HUES64 (cell line): ENCODE data around the gene ZFHX2.
A peak's percentile ranks its signal among the peaks of the same experiment; 100 is the strongest.

Source experiments
- H3K27ac ChIP-seq: 2 replicates; pipeline ENCODE4 v1.7.0; 2013; ENCODE audit warnings: low read depth, low read length, inconsistent platforms
- H3K27me3 ChIP-seq: 2 replicates; pipeline ENCODE4 v1.6.1; 2013; ENCODE audit warnings: mild to moderate bottlenecking, low read length; ENCODE audit not compliant: insufficient read depth
- H3K36me3 ChIP-seq: 2 replicates; pipeline ENCODE4 v1.6.1; 2013; ENCODE audit warnings: mild to moderate bottlenecking, low read length; ENCODE audit not compliant: insufficient read depth
- H3K4me1 ChIP-seq: 2 replicates; pipeline ENCODE4 v1.6.1; 2013; ENCODE audit warnings: mild to moderate bottlenecking, low read length, moderate library complexity; ENCODE audit not compliant: insufficient read depth
- H3K4me3 ChIP-seq: 2 replicates; pipeline ENCODE4 v1.5.1; 2013; ENCODE audit warnings: mild to moderate bottlenecking, low read length, moderate library complexity
- H3K9ac ChIP-seq: 2 replicates; pipeline ENCODE4 v1.6.1; 2013; ENCODE audit warnings: mild to moderate bottlenecking, low read depth, low read length
- H3K9me3 ChIP-seq: 2 replicates; pipeline ENCODE4 v1.6.1; 2013; ENCODE audit warnings: low read depth, low read length; ENCODE audit not compliant: insufficient read depth
- WGBS: fragments of 150-250, 120-280 bp; methylation state at CpG from one replicate; pipeline ENCODE4 v1.1.7; 2013; ENCODE audit warnings: missing lambda C conversion rate; 5-methylcytosine and 5-hydroxymethylcytosine counted together

ZFHX2 gene

GRCh38 chr14:23557946-23558345, 6.4 kb upstream of the ZFHX2 start:
- Histone ChIP-seq H3K36me3 (peaks cover 49% of the 10 kb centered on the region), H3K27me3 (no peaks in the 10 kb centered on the region), H3K9me3 (no peaks in the 10 kb centered on the region), H3K4me1 (peaks cover 9% of the 10 kb centered on the region), H3K9ac (no peak overlapping the region), H3K27ac (peak overlapping the region; percentile 82; the same call in 1 of the 2 replicates), H3K4me3 (no peak overlapping the region)
- WGBS: 100% methylated on average over 1 of the region's 1 CpG

- H3K4me3 ChIP-seq: no peak overlapping the region
- H3K9ac ChIP-seq: no peak overlapping the region
- H3K9me3 ChIP-seq: no peaks in the 10 kb centered on the region
- no peak overlapping the region for H3K27ac ChIP-seq
- H3K4me1 ChIP-seq: peaks cover 9% of the 10 kb centered on the region
- WGBS: 91% methylated on average over 2 of the region's 2 CpGs
- H3K36me3 ChIP-seq: peaks cover 46% of the 10 kb centered on the region
- H3K27me3 ChIP-seq: no peaks in the 10 kb centered on the region
Measured at GRCh38 chr14:23557521-23557920, 6.0 kb upstream of the ZFHX2 start.

GRCh38 chr14:23556700-23557440, 5.3 kb upstream of the ZFHX2 start:
- H3K27me3 ChIP-seq: no peaks in the 10 kb centered on the region
- peaks cover 11% of the 10 kb centered on the region for H3K4me1 ChIP-seq
- H3K9me3 ChIP-seq: no peaks in the 10 kb centered on the region
- H3K27ac ChIP-seq: no peak overlapping the region; the same call in 1 of the 2 replicates
- peak overlapping the region; percentile 92 for H3K9ac ChIP-seq
- peak overlapping the region; percentile 88 for H3K4me3 ChIP-seq
- peaks cover 40% of the 10 kb centered on the region for H3K36me3 ChIP-seq
- WGBS: 56% methylated on average over 17 of the region's 17 CpGs

- H3K36me3 ChIP-seq: peaks cover 32% of the 10 kb centered on the region
- H3K9me3 ChIP-seq: no peaks in the 10 kb centered on the region
- peaks cover 13% of the 10 kb centered on the region for H3K4me1 ChIP-seq
- H3K4me3 ChIP-seq: peak within 1 kb of the TSS; percentile 88
- H3K27ac ChIP-seq: peak within 1 kb of the TSS; percentile 88
- WGBS: 2% methylated on average over 54 of the region's 54 CpGs
- H3K27me3 ChIP-seq: no peaks in the 10 kb centered on the region
- peak within 1 kb of the TSS; percentile 92 for H3K9ac ChIP-seq
Measured at GRCh38 chr14:23555882-23556699, 4.5 kb upstream of the ZFHX2 start, which contains the start of gene THTPA. Gene THTPA (plus strand): TSS chr14:23556271. CDS start chr14:23556758, 487 bp downstream.

GRCh38 chr14:23555533-23555881, 3.9 kb upstream of the ZFHX2 start:
- peak overlapping the region; percentile 88 for H3K4me3 ChIP-seq
- H3K36me3 ChIP-seq: peaks cover 26% of the 10 kb centered on the region
- peak overlapping the region; percentile 92; the same call in 1 of the 2 replicates for H3K9ac ChIP-seq
- no peaks in the 10 kb centered on the region for H3K27me3 ChIP-seq
- no peaks in the 10 kb centered on the region for H3K9me3 ChIP-seq
- WGBS: 5% methylated on average over 10 of the region's 14 CpGs
- peaks cover 13% of the 10 kb centered on the region for H3K4me1 ChIP-seq
- H3K27ac ChIP-seq: no peak overlapping the region; the same call in 1 of the 2 replicates

GRCh38 chr14:23550812-23551265, 726 bp downstream of the ZFHX2 start:
- H3K4me3 ChIP-seq: peak overlapping the region; percentile 72
- no peaks in the 10 kb centered on the region for H3K27me3 ChIP-seq
- WGBS: under 1% methylated on average over 32 of the region's 37 CpGs
- H3K9me3 ChIP-seq: no peaks in the 10 kb centered on the region
- peaks cover 53% of the 10 kb centered on the region for H3K4me1 ChIP-seq
- peak overlapping the region; percentile 87 for H3K27ac ChIP-seq
- H3K36me3 ChIP-seq: no peaks in the 10 kb centered on the region
- H3K9ac ChIP-seq: peak overlapping the region; percentile 75

- Histone ChIP-seq H3K4me1 (peaks cover 57% of the 10 kb centered on the region), H3K27ac (peak overlapping the region; percentile 87; the same call in 1 of the 2 replicates), H3K9me3 (no peaks in the 10 kb centered on the region), H3K9ac (peak overlapping the region; percentile 75), H3K27me3 (no peaks in the 10 kb centered on the region), H3K4me3 (peak overlapping the region; percentile 72), H3K36me3 (no peaks in the 10 kb centered on the region)
- WGBS: 10% methylated on average over 12 of the region's 12 CpGs
Measured at GRCh38 chr14:23550131-23550811, 1.3 kb downstream of the ZFHX2 start.

- H3K27ac ChIP-seq: peak overlapping the region; percentile 90
- WGBS: 28% methylated on average over 18 of the region's 18 CpGs
- 0 out of 2 replicates have a peak, but pooled peaks cover 2% of the 10 kb centered on the region for H3K36me3 ChIP-seq
- H3K4me3 ChIP-seq: peak overlapping the region; percentile 72
- H3K27me3 ChIP-seq: no peaks in the 10 kb centered on the region
- H3K4me1 ChIP-seq: peaks cover 67% of the 10 kb centered on the region
- H3K9ac ChIP-seq: peak overlapping the region; percentile 54
- no peaks in the 10 kb centered on the region for H3K9me3 ChIP-seq
Measured at GRCh38 chr14:23548351-23549318, 2.9 kb downstream of the ZFHX2 start.

- H3K36me3 ChIP-seq: peaks cover 9% of the 10 kb centered on the region; the same call in 1 of the 2 replicates
- no peak overlapping the region for H3K4me3 ChIP-seq
- peak overlapping the region; percentile 54; the same call in 1 of the 2 replicates for H3K9ac ChIP-seq
- WGBS: 53% methylated on average over 2 of the region's 2 CpGs
- H3K27me3 ChIP-seq: no peaks in the 10 kb centered on the region
- H3K9me3 ChIP-seq: no peaks in the 10 kb centered on the region
- H3K27ac ChIP-seq: peak overlapping the region; percentile 90
- peaks cover 67% of the 10 kb centered on the region for H3K4me1 ChIP-seq
Measured at GRCh38 chr14:23547924-23548323, 3.6 kb downstream of the ZFHX2 start.

GRCh38 chr14:23546450-23547035, 5.0 kb downstream of the ZFHX2 start:
- Histone ChIP-seq H3K27ac (no peak overlapping the region; the same call in 1 of the 2 replicates), H3K9me3 (no peaks in the 10 kb centered on the region), H3K9ac (no peak overlapping the region), H3K27me3 (no peaks in the 10 kb centered on the region), H3K36me3 (peaks cover 16% of the 10 kb centered on the region; the same call in 1 of the 2 replicates), H3K4me3 (no peak overlapping the region), H3K4me1 (peaks cover 63% of the 10 kb centered on the region)
- 81% methylated on average over 10 of the region's 10 CpGs for WGBS
